Measurements from ENCODE around the gene CSF1R.
"Not testable (repeated sequence)": the region's sequence is repeated elsewhere in the genome, so short reads cannot be mapped to it uniquely, and the experiment has no call there.

Gene CSF1R

DNA sequence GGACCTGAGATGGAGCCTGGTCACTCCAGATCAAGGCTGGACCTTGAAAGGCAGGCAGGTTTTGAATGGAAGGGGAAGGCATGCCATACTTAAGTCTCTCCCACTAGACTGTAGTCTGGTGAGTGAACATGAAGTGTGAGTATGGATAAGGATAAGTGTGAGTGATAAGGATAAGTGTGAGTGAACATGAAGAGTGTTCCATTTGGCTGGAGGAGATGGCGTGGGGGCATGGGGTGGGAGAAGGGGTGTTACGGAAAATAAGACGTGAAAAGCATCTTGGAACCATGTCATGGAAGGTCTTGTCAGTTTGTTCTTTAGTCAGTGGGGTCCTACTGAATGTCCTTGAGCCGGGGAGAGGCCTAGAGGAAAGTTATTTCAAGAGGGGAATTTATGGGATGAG lies 53.0 kb downstream of the CSF1R start:
- no peak overlapping the region for H3K27ac ChIP-seq
- no peak for TF ChIP-seq ZFX (IDR thresholded peaks at IDR 0.05)

DNA sequence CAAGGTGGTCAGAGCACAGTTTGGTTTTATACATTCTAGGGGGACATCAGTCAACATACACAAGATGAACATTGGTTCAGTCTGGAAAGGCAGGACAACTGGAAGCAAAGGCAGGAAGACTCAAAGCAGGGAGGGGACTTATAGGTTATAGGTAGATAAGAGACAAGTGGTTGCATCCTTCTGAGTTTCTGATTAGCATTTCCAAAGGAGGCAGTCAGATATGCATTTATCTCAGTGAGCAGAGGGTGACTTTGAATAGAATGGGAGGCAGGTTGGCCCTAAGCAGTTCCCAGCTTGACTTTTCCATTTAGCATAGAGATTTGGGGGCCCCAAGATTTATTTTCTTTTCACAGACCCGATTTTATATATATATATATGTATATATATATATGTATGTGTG lies 58.3 kb downstream of the CSF1R start:
- not testable (repeated sequence) for H3K27ac ChIP-seq

- no peak overlapping the region for H3K27ac ChIP-seq
- no peak for TF ChIP-seq ZFX (IDR thresholded peaks at IDR 0.05)
- TF ChIP-seq CTCF (conservative IDR thresholded peaks at IDR 0.05): no peak
These were observed 59.6 kb downstream of the CSF1R start for GRCh38 chr5:150026682-150027172.

DNA sequence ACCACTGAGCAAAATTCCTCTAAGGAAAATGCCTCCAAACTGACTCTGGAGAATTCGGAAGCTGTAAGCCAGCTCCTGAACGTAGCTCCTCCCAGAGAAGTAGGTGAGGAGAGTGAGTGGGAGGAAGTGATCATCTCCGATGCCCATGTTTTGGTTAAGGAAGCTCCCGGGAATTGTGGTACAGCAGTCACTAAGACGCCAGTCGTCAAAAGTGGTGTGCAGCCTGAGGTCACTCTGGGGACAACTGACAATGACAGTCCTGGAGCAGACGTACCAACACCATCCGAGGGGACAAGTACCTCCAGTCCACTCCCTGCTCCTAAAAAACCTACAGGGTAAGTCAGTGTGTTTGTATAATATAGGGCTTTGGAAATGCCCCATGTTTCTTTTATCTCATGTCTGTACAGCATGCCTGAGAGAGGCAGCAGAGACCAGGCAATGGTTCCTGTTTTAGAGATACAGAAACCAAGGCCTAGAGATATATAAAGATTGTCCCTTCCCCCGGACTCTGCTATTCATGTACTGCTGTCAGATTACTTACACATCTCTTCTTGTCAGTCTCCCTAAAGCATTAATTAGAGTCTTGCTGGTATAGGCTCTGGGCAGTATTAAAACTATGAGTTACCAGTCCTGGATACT lies 61.9 kb downstream of the CSF1R start:
- no peak overlapping the region for H3K27ac ChIP-seq
- no peak for TF ChIP-seq CTCF (conservative IDR thresholded peaks at IDR 0.05)
- TF ChIP-seq ZFX (IDR thresholded peaks at IDR 0.05): no peak

- TF ChIP-seq CTCF (conservative IDR thresholded peaks at IDR 0.05): no peak
- no peak for TF ChIP-seq ZFX (IDR thresholded peaks at IDR 0.05)
- H3K27ac ChIP-seq: no peak overlapping the region
These were observed 63.2 kb downstream of the CSF1R start for GRCh38 chr5:150023136-150023535.

GRCh38 chr5:150022681-150023080 lies 63.7 kb downstream of the CSF1R start:
- H3K27ac ChIP-seq: no peak overlapping the region
- TF ChIP-seq ZFX (IDR thresholded peaks at IDR 0.05): no peak
- no peak for TF ChIP-seq CTCF (conservative IDR thresholded peaks at IDR 0.05)

GRCh38 chr5:150022158-150022531 lies 64.2 kb downstream of the CSF1R start:
- no peak overlapping the region for H3K27ac ChIP-seq
- TF ChIP-seq ZFX (IDR thresholded peaks at IDR 0.05) (no peak), CTCF (conservative IDR thresholded peaks at IDR 0.05) (no peak)

- no peak overlapping the region for H3K27ac ChIP-seq
These were observed 64.7 kb downstream of the CSF1R start for GRCh38 chr5:150021491-150022157.

More at GRCh38 chr5:150021491-150022157, 64.7 kb downstream of the CSF1R start:
- TF ChIP-seq ZFX (IDR thresholded peaks at IDR 0.05) (no peak), CTCF (conservative IDR thresholded peaks at IDR 0.05) (no peak)

All from C4-2B (cell line).